ENCODE data around the gene KLF6.

The KLF6 gene

DNA sequence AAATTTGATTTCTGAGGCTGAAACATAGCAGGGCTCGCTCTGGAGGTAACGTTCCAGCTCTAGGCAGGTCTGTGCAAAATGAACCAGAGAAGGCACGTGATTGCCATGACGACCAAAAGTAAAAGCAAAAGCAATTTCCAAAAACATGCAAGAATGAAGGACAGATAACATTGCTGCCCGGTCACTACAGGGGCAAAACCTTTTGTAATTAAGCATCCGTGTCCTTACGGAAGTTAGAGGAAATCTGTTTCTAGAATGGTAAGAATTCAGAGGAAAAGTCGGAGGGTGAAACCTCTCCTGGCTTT lies 2.9 kb downstream of the KLF6 start:
- Mint-ChIP-seq H3K9me3 (no peaks in the 10 kb centered on the region), H3K4me1 (peaks cover 81% of the 10 kb centered on the region), H3K36me3 (ENCODE audit: insufficient read depth) (peaks cover 99% of the 10 kb centered on the region), H3K27me3 (no peaks in the 10 kb centered on the region), H3K27ac (ENCODE audit: low read depth) (peak overlapping the region; percentile 100), H3K4me3 (peak overlapping the region; percentile 97)
- peak in 1 of 2 donors; percentile 61 for DNase-seq (ENCODE audit: low spot score in 2 of 2)
- peak; percentile 3 for ATAC-seq (replicated peaks; ENCODE audit: extremely low read depth, poor library complexity, severe bottlenecking)

DNA sequence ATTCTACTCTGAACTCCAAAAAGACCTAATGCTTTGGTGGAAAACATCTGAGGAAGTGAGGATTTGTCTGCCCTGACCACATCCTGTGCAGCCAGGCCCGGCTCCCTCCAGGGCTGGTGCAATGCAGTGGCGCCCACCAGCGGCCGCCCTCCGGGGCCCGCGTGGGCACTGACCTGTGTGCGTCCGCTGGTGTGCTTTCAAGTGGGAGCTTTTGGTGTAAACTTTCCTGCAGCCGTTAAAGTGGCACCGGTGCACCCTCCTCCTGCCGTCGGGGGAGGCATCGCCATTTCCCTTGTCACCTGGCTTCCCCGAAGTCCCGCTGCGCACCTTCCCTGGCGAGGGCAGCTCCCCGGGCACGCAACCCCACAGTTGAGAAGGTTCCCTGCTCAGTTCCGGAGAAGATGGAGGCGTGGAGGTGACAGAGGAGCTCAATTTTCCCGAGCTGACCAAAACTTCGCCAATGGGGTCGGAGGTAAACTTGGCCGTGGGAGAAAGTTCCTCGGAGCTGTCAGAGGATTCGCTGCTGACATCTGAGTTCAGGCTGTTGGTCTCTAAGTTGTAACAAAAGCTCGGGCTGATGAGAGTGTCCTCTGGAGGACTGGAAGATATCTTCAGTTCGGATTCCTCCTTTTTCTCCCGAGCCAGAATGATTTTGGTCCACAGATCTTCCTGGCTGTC lies 3.4 kb downstream of the KLF6 start:
- H3K36me3 Mint-ChIP-seq (ENCODE audit: insufficient read depth): peaks cover 99% of the 10 kb centered on the region
- H3K9me3 Mint-ChIP-seq: no peaks in the 10 kb centered on the region
- peak overlapping the region; percentile 97 for H3K4me3 Mint-ChIP-seq
- no peaks in the 10 kb centered on the region for H3K27me3 Mint-ChIP-seq
- DNase-seq (ENCODE audit: low spot score in 2 of 2) (peak; percentile 31 to 38), ATAC-seq (replicated peaks; ENCODE audit: extremely low read depth, poor library complexity, severe bottlenecking) (no peak)
- H3K4me1 Mint-ChIP-seq: peaks cover 85% of the 10 kb centered on the region
- H3K27ac Mint-ChIP-seq (ENCODE audit: low read depth): peak overlapping the region; percentile 100

DNA sequence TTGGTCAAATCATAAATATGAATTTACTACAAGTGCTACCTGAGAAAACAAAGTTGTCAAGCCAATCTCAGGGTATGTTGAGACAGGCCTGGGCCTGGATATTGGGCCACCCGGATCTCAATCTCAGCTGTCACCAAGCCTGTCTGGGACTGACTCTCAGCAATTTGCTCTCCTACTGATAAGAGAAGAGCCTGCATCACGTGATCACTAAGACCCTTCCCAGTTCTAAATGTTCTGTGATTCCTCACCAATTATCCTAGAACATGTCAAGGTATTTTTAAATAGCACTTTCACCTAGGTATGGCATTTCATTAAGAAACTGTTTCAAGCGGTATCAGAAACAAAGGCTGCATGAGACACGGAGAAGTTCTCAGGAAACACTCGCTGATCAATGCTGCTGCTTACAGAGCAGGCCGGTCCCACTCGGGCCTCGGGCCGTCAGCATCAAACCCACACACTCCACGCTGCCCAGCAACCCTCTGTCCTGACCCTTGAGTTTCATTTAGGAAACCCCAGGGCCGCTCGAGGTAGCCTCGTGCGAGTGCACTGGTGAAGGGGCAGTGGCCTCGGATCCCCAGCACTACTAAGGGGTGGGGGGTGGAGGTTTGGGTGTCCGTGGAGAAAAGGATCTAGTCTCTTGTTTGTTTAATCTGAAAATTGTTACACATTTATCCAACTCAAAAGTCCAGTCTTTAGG lies 4.1 kb downstream of the KLF6 start:
- Mint-ChIP-seq H3K4me3 (peak overlapping the region; percentile 97), H3K9me3 (no peaks in the 10 kb centered on the region), H3K4me1 (peaks cover 82% of the 10 kb centered on the region), H3K36me3 (ENCODE audit: insufficient read depth) (peaks cover 98% of the 10 kb centered on the region), H3K27ac (ENCODE audit: low read depth) (peak overlapping the region; percentile 100), H3K27me3 (no peaks in the 10 kb centered on the region)
- DNase-seq (ENCODE audit: low spot score in 2 of 2) (no peak), ATAC-seq (replicated peaks; ENCODE audit: extremely low read depth, poor library complexity, severe bottlenecking) (no peak)

DNA sequence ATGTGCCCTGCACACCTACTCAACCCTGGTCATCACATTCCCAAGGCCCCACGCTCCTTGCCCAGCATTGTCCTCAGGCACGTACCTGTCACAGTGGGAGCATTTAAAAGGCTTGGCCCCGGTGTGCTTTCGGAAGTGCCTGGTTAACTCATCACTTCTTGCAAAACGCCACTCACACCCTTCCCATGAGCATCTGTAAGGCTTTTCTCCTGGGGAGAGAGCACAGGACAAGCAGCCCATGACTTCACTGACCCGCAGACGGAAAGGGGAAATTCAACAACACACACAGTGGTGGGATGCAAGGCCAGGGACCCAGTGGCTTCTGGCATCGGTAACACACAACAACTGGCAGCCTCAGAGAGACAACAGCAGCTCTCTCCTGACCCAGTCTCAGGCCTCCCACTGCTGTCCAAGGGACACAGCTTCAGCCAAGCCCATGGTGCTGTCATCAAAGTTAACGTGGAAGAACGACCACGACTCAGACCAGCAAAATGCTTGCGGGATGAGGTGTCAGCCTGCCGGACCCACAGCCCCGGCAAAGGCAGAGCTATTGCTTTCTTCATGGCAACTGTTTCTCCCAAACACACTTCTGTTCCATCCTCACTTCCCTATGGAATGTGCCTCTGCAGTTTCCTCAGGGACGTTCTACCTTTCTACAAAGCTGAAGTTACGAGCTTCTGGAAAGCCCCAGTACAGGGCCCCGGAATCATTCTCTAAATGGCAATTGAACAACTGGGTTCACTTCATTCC lies 4.8 kb downstream of the KLF6 start:
- Mint-ChIP-seq H3K4me1 (peaks cover 85% of the 10 kb centered on the region), H3K36me3 (ENCODE audit: insufficient read depth) (peaks cover 98% of the 10 kb centered on the region), H3K4me3 (peak overlapping the region; percentile 97), H3K27me3 (no peaks in the 10 kb centered on the region), H3K27ac (ENCODE audit: low read depth) (peak overlapping the region; percentile 100), H3K9me3 (no peaks in the 10 kb centered on the region)
- DNase-seq (ENCODE audit: low spot score in 2 of 2): no peak
- no peak for ATAC-seq (replicated peaks; ENCODE audit: extremely low read depth, poor library complexity, severe bottlenecking)

DNA sequence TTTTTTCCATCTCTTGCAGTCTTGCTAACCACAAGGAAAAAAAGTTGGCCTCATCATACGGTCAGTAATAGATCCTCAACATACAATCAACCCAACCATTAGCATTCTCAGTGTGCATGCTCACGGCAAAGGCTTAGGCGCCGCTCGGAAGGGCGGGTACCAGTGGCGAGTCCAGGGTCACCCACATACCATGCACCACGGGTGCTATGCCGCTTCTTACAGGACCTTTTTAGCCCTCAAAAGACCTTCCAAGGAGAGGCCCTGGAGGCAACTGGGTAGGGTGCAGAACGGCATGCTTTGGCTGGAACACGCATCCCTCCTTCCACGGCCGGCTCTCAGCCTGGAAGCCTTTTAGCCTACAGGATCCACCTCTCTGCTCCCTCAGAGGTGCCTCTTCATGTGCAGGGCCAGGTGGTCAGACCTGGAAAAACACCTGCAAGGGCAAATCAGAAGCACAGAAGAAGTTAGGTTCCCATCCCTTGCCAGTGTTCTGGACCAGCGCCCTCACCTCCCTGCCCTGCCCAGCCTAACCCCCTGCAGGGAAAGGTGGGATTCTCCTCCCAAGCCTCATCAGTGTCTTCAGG lies 5.8 kb downstream of the KLF6 start:
- H3K27me3 Mint-ChIP-seq: no peaks in the 10 kb centered on the region
- H3K9me3 Mint-ChIP-seq: no peaks in the 10 kb centered on the region
- peaks cover 90% of the 10 kb centered on the region for H3K4me1 Mint-ChIP-seq
- H3K36me3 Mint-ChIP-seq (ENCODE audit: insufficient read depth): peaks cover 97% of the 10 kb centered on the region
- peak overlapping the region; percentile 97 for H3K4me3 Mint-ChIP-seq
- peak overlapping the region; percentile 100 for H3K27ac Mint-ChIP-seq (ENCODE audit: low read depth)
- DNase-seq (ENCODE audit: low spot score in 2 of 2) (no peak), ATAC-seq (replicated peaks; ENCODE audit: extremely low read depth, poor library complexity, severe bottlenecking) (no peak)

DNA sequence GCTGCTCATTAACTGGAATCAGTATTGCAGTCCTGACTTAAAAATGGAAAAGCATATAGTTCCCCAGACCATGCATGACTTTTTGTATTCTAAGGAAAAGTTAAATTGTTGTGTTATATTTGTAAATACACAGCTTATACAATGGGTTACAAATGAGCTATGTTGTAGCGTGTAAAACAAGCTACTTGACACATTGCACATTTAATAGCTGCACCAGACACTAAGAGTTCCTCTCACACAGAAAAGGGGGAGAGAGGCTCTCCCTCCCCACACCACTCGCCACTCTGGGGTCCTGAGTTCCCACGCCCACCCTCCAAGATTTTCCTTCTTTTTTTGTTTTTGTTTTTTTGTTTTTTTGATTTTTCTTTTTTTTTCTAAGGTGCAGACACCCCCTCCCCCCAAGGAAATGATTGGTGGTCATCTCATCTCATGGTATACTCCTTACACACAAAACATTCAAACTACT lies 6.3 kb downstream of the KLF6 start:
- Mint-ChIP-seq H3K9me3 (no peaks in the 10 kb centered on the region), H3K36me3 (ENCODE audit: insufficient read depth) (peaks cover 97% of the 10 kb centered on the region), H3K27ac (ENCODE audit: low read depth) (peak overlapping the region; percentile 100), H3K27me3 (no peaks in the 10 kb centered on the region), H3K4me1 (peaks cover 85% of the 10 kb centered on the region), H3K4me3 (peak overlapping the region; percentile 97)
- DNase-seq (ENCODE audit: low spot score in 2 of 2) (no peak), ATAC-seq (replicated peaks; ENCODE audit: extremely low read depth, poor library complexity, severe bottlenecking) (no peak)

DNA sequence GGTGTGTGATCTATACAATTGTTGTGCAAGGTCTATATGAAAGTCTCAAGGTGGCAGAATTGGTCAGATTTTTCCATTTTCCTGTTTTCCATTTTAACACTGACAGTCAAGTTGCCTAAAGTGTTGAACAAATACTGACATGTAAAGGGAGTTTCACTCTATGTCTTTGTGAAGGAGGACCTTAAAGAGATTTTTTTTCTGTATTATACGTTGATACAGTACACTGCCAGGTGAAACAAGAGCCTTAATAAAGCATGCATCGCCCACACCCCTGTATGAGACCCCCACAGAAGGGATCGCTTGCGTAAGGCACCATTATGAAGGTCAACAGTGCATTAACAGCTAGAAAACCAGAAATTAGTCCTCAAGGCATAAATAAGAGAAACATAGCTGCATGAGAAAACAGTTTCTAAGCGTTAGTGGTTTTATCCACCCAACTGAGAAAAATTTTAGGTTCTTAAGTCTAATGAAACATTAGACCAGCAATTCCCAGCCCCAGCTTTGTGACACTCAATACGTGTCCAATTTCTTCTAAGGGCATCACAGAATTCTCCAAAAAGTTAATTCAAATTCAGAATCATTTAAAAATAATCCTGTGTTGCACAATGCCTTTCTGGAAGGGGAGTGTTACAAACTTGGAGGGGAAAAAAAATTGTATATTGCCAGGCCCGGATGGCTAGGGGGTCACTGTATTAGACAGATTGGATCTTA lies 6.9 kb downstream of the KLF6 start:
- Mint-ChIP-seq H3K4me3 (peak overlapping the region; percentile 97), H3K27ac (ENCODE audit: low read depth) (peak overlapping the region; percentile 100), H3K9me3 (no peaks in the 10 kb centered on the region), H3K36me3 (ENCODE audit: insufficient read depth) (peaks cover 91% of the 10 kb centered on the region), H3K4me1 (peaks cover 79% of the 10 kb centered on the region), H3K27me3 (no peaks in the 10 kb centered on the region)
- ATAC-seq (replicated peaks; ENCODE audit: extremely low read depth, poor library complexity, severe bottlenecking) (no peak), DNase-seq (ENCODE audit: low spot score in 2 of 2) (no peak)

DNA sequence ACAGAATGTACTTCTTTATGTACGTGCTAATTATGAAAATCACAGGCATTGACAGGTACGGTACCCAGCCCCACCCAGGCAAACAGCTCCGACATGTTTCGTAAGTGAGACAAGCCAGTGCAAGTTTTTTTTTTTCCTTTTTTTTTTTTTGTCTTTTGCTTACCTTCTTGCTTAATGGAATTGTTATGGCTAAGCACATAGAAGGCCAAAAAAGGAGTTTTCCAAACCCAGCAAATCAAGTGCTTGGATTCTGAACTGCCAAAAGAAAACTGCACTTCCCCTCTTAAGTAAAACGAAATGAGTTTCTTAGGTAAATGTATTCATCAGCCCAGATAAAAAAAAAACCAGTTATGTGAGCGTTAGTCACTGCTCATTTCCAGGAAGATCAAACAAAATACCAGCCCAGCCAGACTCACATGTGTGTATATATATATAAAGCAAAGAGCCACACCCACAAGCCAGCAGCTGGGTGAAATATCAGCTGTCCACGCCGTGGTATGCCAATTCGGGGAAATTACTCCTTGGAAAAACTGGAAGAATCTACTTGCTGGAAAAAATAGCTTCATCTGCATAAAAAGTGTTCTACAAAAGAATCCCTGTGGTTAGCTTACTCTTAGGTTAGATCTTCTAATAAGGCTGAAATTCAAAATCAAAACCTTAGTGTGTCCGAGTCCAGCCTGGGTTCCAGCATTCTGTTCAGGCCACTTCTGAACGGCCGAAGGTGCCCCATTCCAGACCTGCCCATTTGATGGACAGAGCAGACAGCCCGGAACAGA lies 8.0 kb downstream of the KLF6 start:
- ATAC-seq (replicated peaks; ENCODE audit: extremely low read depth, poor library complexity, severe bottlenecking): peak; percentile 44
- Mint-ChIP-seq H3K4me1 (peaks cover 68% of the 10 kb centered on the region), H3K27me3 (no peaks in the 10 kb centered on the region), H3K36me3 (ENCODE audit: insufficient read depth) (peaks cover 85% of the 10 kb centered on the region), H3K9me3 (no peaks in the 10 kb centered on the region), H3K27ac (ENCODE audit: low read depth) (peak overlapping the region; percentile 96), H3K4me3 (peak overlapping the region; percentile 47)
- peak in 1 of 2 donors; percentile 37 for DNase-seq (ENCODE audit: low spot score in 2 of 2)

DNA sequence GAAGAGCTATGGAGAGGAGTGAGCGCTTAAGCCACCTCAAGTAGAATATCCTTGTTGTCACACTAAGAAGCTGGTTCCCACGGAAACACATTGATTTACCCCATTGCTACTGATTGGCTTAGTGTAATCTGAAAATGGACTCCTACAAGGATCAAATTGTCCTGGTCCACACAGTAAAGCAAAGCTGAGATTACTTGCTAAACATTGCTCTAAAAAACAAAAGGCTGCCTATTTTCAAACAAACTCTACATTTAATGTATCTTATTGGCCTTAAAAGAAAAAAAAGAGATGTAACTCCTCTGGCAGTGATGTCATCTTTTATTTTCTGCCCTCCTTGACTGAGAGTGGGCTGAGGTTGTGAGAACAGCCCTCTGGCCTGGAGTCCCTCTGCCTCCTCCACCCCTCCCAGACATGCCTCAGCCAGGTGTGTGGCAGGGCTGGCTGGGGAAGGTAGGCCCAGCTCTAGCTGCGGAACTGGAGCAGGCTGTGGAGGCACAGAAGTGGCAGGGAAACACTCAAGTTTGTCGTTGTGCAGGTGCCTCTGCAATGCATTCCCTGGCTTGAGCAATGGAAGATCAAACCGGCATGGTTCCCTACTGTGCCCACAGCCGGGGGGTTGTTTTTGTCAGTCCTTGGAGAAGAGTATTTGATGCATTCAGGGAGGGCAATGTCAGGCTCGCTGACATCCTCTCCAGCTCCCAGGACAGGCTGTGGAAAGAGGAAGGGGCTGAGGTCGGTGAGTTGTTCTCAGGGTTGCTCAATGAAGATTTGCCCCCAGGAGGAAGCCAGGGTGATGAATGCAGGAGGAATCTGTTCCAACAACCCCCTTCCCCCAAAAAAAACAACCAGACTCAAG lies 9.1 kb downstream of the KLF6 start:
- Mint-ChIP-seq H3K9me3 (no peaks in the 10 kb centered on the region), H3K4me1 (peaks cover 57% of the 10 kb centered on the region), H3K27me3 (no peaks in the 10 kb centered on the region), H3K36me3 (ENCODE audit: insufficient read depth) (peaks cover 74% of the 10 kb centered on the region), H3K4me3 (peak overlapping the region; percentile 73), H3K27ac (ENCODE audit: low read depth) (peak overlapping the region; percentile 96)
- ATAC-seq (replicated peaks; ENCODE audit: extremely low read depth, poor library complexity, severe bottlenecking) (peak; percentile 10), DNase-seq (ENCODE audit: low spot score in 2 of 2) (peak in 1 of 2 donors; percentile 34)

DNA sequence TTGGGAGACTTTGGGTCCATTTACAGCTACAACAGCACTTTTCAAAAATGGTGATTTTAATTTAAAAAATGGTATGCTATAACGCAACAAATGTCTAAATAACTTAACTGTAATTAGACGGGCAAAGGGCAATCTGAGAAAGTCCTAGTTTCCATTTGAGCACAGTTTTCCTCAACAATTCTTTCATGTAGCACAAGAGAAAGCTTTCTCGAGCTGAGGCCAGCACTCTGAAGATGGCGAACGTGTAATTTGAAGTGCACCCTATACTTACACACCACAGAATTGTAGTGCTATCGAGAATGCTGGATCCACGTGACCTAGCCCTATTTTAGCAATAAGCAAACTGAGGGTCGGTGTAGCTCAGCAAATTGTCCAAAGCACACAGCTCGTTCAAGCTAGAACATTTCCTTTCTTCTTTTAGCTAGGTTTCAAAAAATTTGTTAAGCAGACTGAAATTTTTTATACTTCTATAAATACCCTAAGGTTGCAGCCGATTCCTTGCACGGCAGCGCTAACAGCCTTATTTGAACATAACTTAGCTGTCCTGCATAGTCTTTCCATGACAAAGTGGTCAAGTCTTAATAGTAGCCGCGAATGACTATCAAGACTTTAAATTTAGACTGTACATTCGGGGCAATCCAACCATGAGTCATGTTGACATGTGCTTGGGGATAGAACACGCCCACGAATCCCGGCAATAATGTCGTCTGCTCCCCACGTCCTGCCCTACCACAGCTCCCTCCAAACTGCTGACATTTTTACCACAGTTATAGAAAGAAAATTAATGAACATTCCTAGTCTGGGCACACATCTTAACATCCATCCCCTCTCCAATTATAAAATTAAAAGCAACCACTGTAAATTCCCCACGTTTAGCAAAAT lies 10.0 kb downstream of the KLF6 start:
- H3K36me3 Mint-ChIP-seq (ENCODE audit: insufficient read depth): peaks cover 66% of the 10 kb centered on the region

More for the DNA sequence above, 10.0 kb downstream of the KLF6 start:
- ATAC-seq (replicated peaks; ENCODE audit: extremely low read depth, poor library complexity, severe bottlenecking): peak; percentile 2
- H3K9me3 Mint-ChIP-seq: no peaks in the 10 kb centered on the region
- H3K27me3 Mint-ChIP-seq: no peaks in the 10 kb centered on the region
- DNase-seq (ENCODE audit: low spot score in 2 of 2): no peak
- peak overlapping the region; percentile 73 for H3K4me3 Mint-ChIP-seq
- H3K27ac Mint-ChIP-seq (ENCODE audit: low read depth): peak overlapping the region; percentile 96
- peaks cover 49% of the 10 kb centered on the region for H3K4me1 Mint-ChIP-seq
